ENCODE measurements around the gene BMPR1B.
"Not testable (repeated sequence)": the region's sequence is repeated elsewhere in the genome, so short reads cannot be mapped to it uniquely, and the experiment has no call there.

Gene BMPR1B

GRCh38 chr4:95058991-95059390 lies 301.2 kb downstream of the BMPR1B start:
- DNase-seq: no peak
- Histone ChIP-seq H3K36me3 (replicated peaks) (no peaks in the 10 kb centered on the region), H3K27me3 (replicated peaks) (no peaks in the 10 kb centered on the region), H3K4me3 (ENCODE audit: low read depth, low read length) (no peak overlapping the region), H3K27ac (no peak overlapping the region)
- TF ChIP-seq CTCF (IDR thresholded peaks at IDR 0.05; ENCODE audit: low read depth, low read length, missing control alignments): no peak
- in situ Hi-C loops (cut with HindIII; ENCODE audit: low pct_ligation_motif_present, low sequenced_read_pairs): no loop called here

- H3K4me3 ChIP-seq (ENCODE audit: low read depth, low read length): no peak overlapping the region
- no peak overlapping the region for H3K27ac ChIP-seq
- TF ChIP-seq CTCF (IDR thresholded peaks at IDR 0.05; ENCODE audit: low read depth, low read length, missing control alignments): no peak
- no peak for DNase-seq
- in situ Hi-C loops (cut with HindIII; ENCODE audit: low pct_ligation_motif_present, low sequenced_read_pairs): no loop called here
- no peaks in the 10 kb centered on the region for H3K27me3 ChIP-seq (replicated peaks)
- H3K36me3 ChIP-seq (replicated peaks): no peaks in the 10 kb centered on the region
Observed at GRCh38 chr4:95059663-95060062, 301.9 kb downstream of the BMPR1B start.

GRCh38 chr4:95061220-95061619 lies 303.5 kb downstream of the BMPR1B start:
- no peaks in the 10 kb centered on the region for H3K36me3 ChIP-seq (replicated peaks)
- H3K4me3 ChIP-seq (ENCODE audit: low read depth, low read length): no peak overlapping the region
- in situ Hi-C loops (cut with HindIII; ENCODE audit: low pct_ligation_motif_present, low sequenced_read_pairs): no loop called here
- TF ChIP-seq CTCF (IDR thresholded peaks at IDR 0.05; ENCODE audit: low read depth, low read length, missing control alignments): no peak
- H3K27ac ChIP-seq: no peak overlapping the region
- DNase-seq: no peak
- no peaks in the 10 kb centered on the region for H3K27me3 ChIP-seq (replicated peaks)

- H3K36me3 ChIP-seq (replicated peaks); in situ Hi-C loops (cut with HindIII; ENCODE audit: low pct_ligation_motif_present, low sequenced_read_pairs); DNase-seq; H3K27me3 ChIP-seq (replicated peaks); H3K4me3 ChIP-seq (ENCODE audit: low read depth, low read length); H3K27ac ChIP-seq: not testable (repeated sequence)
Observed at GRCh38 chr4:95061801-95062200, 304.0 kb downstream of the BMPR1B start.

GRCh38 chr4:95066050-95066449 lies 308.3 kb downstream of the BMPR1B start:
- no peak overlapping the region for H3K27ac ChIP-seq
- in situ Hi-C loops (cut with HindIII; ENCODE audit: low pct_ligation_motif_present, low sequenced_read_pairs): no loop called here
- TF ChIP-seq CTCF (IDR thresholded peaks at IDR 0.05; ENCODE audit: low read depth, low read length, missing control alignments): no peak
- DNase-seq: no peak
- H3K27me3 ChIP-seq (replicated peaks): no peaks in the 10 kb centered on the region
- no peaks in the 10 kb centered on the region for H3K36me3 ChIP-seq (replicated peaks)
- H3K4me3 ChIP-seq (ENCODE audit: low read depth, low read length): no peak overlapping the region

GRCh38 chr4:95068401-95068800 lies 310.6 kb downstream of the BMPR1B start:
- in situ Hi-C loops (cut with HindIII; ENCODE audit: low pct_ligation_motif_present, low sequenced_read_pairs): no loop called here
- no peak for TF ChIP-seq CTCF (IDR thresholded peaks at IDR 0.05; ENCODE audit: low read depth, low read length, missing control alignments)
- Histone ChIP-seq H3K27ac (no peak overlapping the region), H3K4me3 (ENCODE audit: low read depth, low read length) (no peak overlapping the region), H3K36me3 (replicated peaks) (no peaks in the 10 kb centered on the region), H3K27me3 (replicated peaks) (no peaks in the 10 kb centered on the region)
- no peak for DNase-seq

All from brain microvascular endothelial cell (primary cell).